ENCODE data around the gene STIM1.
A peak's percentile ranks its signal among the peaks of the same experiment; 100 is the strongest.

STIM1 gene

DNA sequence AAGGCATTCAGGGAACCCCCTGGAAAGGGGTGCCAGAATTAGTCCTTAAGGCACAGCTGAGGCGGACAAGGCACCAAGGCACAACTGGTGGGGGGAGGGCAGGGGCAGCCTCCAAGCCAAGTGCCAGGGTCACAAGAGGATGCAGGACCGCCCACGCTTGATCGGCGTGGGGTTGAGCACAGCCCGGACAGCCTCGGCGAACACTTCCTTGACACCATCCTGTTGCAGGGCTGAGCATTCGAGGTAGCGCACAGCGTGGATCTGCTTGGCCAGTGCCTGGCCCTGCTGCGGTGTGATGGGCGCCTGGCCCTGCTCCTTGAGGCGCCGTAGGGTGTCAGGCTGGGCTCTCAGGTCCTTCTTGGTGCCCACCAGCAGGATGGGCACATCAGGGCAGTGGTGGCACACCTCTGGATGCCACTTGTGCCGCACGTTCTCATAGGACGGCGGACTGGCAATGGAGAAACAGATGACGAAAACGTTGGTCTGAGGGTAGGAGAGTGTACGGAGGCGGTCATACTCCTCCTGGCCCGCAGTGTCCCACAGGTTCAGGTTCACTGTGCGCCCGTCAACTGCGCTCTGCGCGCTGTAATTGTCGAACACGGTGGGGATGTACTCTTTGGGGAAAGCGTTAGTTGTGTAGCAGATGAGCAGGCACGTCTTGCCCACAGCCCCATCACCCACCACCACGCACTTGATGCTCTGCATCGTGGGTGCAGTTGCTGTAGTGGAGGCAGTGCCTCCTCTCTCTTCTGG lies 27.9 kb upstream of the STIM1 start:
- FAIRE-seq: no peak

DNA sequence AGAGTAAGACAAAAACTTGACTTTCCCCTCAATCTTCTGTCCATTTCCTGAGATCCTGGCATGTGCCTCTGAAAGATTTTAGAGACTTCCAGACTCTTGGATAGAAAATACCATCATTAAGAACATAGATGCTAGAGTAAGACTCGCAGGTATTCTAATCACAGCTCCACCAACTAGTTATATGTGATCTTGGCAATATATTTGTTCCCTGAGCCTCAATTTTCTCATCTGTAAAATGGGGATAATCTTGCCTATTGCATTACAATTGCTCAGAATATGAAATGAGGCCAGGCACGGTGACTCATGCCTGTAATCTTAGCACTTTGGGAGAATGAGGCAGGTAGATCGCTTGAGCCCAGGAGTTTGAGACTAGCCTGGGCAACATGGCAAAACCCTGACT lies 25.4 kb upstream of the STIM1 start:
- DNase-seq (ENCODE audit: insufficient read length, low spot score): no peak
- FAIRE-seq: no peak

More for the DNA sequence above, 27.9 kb upstream of the STIM1 start:
- no peak for DNase-seq (ENCODE audit: insufficient read length, low spot score)

DNA sequence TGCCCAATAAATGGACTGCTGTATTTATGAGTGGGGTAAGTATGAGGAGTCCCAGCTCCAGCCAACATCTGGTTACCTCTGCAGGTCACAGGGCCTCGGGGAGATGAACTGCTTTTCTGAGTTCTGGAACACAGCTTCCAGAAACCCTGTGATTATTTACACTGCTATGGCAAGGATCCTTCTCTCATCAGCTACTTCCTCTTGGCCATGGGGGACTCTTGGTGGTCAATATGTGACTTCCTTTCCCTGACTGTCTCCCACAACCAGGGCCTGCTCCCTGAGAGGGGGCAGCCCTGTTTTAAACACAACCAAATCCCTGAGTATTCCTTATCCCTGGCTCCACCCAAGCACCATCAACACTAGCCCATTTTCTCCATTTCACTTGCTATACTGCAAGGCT lies 24.7 kb upstream of the STIM1 start:
- FAIRE-seq: no peak
- DNase-seq (ENCODE audit: insufficient read length, low spot score): no peak

DNA sequence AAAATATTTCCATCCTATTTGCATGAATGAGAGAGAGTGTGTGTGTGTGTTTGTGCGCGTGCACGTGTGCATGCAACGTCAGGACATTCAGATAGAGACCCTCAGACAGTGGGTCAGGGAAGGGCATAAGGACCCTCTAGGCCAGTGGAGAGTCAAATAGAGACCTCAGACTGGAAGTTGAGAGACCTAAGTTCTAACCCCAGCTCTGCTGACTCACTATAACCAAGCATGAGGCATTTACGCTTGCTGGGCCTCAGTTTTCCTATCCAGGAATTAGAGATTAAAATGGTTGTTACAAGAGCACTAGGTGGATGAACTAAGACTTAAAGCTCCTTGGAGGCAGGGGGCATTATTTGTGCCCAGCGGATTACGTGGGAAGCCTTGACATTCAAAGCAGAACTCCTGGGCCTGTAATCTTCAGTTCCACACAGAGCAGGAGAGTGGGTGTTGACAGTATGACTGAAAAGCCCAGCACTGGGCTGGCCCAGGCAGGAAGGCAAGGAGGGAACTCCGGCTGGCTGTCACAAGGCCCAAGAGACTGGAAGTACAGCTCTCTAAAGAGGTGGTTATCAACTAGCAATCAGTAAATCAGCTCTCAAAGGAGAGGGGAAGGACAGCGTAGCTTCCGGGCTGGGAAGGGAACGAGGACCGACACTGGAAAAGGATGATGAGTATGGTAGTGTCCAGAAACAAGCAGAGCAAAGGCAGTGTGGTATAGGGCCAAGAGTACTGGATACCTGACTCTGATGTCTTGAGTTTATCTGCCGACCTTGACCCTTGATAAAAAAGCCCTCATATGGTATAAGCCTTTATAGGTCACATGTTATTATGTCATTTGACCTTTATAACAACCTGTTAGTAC lies 23.9 kb upstream of the STIM1 start:
- DNase-seq (ENCODE audit: insufficient read length, low spot score): no peak
- no peak for FAIRE-seq

DNA sequence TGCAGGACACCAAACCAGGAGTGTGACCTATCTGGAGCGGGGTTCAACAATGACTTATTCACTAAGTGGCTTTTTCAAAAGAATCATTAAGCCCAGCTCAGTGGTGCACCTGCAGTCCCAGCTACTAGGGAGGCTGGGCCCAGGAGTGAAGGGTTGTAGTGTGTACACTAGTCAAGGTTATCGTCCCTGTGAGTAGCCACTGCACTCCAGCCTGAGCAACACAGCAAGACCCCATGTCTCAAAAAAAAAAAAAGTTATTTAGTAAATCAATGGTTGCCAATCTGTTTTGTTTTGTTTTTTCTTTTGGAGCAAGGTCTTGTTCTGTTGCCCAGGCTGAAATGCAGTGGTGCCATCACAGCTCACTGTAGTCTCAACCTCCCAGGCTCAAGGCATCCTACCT lies 22.6 kb upstream of the STIM1 start:
- no peak for DNase-seq (ENCODE audit: insufficient read length, low spot score)
- no peak for FAIRE-seq

DNA sequence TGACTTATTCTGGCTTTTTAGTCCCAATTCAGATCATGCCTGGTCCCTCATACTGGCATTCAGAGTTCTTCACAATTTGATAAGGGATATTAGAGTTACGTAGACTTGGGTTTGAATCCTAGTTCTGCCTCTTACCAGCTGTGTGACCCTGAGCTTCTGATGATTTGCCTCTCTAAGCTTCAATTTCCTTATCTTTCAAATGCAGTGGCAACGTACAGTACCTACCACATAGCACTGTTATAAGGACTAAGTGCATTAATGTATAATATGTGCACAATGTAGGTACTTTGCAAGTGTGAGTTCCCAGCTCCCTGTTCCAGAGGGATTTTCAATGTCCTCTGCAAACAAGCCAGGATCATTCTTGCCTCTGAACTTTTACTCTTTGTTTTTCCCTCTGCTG lies 22.0 kb upstream of the STIM1 start:
- peak; percentile 73 for FAIRE-seq
- DNase-seq (ENCODE audit: insufficient read length, low spot score): no peak

DNA sequence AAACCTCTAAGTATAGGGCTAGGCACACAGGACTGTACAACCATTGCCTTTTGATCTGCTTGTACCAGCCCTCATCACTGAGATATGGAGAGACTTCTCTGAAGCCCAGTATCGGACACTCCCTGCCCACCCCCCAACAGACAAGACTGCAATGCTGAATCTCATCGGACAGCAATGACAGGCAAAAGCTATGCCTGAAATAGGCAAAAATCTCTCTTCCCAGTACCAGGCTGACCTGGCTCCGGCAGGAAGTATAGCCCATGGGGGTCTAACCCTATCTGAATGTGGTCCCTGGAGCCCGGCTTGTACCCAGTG lies 21.2 kb upstream of the STIM1 start:
- no peak for FAIRE-seq

DNA sequence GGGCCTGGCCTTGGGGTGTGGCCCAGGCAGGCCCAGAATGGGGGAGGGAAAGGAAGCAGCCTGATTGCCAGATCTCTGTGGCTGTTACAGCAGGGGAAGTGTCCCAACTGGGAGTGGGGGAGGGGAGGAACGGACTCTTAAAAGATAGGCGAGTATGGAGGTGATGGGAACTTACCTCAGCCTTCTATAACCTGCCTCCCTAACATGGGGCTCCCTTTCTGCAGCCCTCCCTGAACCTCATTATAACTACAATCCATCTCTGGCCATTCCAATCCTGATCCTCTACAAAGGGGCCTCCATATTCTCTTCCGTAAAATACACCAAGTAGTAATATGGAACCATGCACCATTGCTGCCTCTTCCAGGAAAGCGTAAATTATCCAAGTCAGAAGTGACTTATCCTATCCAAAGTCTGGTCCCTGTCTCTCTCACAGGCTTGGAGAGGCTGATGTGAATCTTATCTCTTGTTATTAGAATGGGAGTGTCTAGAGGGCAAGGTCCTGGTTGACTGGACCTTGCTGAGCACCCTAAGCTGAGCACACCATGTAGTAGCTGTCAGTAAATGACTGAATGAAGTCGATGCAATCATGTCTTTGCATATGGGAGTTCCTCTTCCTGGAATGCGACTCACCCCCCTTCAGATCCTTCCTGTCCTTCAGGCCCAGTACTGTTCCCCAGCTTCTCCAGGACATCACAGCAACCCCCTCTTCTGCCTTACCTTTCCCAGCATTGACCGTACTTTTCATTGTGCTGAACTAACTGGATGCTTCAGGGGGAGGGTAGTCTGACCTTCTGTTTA lies 20.6 kb upstream of the STIM1 start:
- FAIRE-seq (no peak), DNase-seq (ENCODE audit: insufficient read length, low spot score) (no peak)

More for the DNA sequence above, 21.2 kb upstream of the STIM1 start:
- DNase-seq (ENCODE audit: insufficient read length, low spot score): no peak

DNA sequence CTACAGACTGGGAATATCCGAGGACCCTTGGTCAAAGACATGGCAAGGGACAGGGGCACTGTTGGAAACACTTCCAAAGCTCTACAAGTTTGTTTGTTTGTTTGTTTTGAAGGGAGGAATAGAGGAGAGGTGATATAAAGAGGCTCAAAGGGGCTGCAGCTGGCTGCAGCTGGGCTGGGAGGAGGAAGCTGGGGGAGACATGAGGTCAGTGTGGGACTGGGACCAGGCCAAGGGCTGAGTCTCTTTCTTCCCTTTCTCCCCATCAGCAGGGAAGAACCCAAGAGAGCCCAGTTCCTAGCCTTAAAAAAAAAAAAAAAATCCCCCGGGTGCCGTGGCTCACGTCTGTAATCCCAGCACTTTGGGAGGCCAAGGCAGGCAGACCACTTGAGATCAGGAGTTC lies 19.7 kb upstream of the STIM1 start:
- DNase-seq (ENCODE audit: insufficient read length, low spot score) (no peak), FAIRE-seq (no peak)

DNA sequence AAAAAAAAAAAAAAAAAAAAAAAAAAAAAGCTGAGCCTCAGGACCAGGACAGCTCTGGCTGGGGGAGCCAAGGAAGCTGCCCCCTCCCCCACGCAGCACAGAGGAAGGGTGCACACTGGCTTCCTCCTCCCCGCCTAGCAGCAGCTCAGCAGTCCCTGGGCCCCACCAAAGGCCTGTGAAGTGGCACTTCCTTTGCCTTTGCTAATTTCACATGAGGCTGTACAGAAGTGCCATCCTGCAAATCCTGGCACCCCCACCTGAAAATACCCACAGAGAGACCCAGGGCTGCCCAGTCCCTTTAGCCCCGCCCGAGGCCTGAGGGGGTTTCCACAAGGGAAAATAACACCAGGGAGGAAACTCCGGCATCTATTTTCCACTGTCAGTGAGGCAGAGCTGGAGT lies 18.6 kb upstream of the STIM1 start:
- DNase-seq (ENCODE audit: insufficient read length, low spot score): no peak
- FAIRE-seq: no peak

DNA sequence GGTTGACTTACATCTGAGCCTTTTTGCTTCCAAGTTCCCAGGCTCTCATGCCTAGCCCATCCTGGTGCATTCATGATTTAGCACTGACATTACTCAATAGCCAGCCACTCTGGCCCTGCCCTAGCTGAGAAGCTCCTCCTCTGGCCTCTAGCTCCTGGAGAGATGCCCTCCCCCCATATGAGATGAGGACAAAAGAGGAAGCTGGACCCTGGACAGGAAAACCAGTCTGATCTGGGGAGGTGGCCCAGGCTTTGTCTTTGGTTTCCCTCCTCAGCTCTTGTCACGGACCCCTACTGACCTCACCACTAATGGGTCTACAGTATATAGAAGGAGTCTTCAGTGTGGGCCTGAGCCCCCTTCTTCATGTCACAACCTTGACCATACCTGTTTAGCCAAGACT lies 17.7 kb upstream of the STIM1 start:
- FAIRE-seq (peak; percentile 68), DNase-seq (ENCODE audit: insufficient read length, low spot score) (no peak)

DNA sequence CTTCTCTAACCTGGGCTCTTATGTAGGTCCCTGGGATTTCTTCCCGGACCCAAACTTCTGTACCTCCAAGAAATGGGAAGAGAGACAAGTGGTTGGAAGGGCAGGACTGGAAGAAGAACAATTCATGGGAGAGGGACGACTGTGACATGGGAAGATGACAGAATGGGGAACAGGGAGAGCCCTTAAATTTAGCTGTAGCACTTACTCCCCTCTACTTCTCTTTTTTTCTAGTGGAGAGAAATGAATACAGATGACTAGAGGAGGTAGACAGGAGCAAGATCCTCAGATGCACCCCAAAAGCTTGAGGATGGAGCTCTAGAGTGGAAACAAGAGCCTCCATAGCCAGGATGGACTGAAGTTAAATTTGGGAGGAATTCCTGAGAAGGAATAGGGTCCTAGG lies 17.0 kb upstream of the STIM1 start:
- DNase-seq (ENCODE audit: insufficient read length, low spot score) (no peak), FAIRE-seq (no peak)

DNA sequence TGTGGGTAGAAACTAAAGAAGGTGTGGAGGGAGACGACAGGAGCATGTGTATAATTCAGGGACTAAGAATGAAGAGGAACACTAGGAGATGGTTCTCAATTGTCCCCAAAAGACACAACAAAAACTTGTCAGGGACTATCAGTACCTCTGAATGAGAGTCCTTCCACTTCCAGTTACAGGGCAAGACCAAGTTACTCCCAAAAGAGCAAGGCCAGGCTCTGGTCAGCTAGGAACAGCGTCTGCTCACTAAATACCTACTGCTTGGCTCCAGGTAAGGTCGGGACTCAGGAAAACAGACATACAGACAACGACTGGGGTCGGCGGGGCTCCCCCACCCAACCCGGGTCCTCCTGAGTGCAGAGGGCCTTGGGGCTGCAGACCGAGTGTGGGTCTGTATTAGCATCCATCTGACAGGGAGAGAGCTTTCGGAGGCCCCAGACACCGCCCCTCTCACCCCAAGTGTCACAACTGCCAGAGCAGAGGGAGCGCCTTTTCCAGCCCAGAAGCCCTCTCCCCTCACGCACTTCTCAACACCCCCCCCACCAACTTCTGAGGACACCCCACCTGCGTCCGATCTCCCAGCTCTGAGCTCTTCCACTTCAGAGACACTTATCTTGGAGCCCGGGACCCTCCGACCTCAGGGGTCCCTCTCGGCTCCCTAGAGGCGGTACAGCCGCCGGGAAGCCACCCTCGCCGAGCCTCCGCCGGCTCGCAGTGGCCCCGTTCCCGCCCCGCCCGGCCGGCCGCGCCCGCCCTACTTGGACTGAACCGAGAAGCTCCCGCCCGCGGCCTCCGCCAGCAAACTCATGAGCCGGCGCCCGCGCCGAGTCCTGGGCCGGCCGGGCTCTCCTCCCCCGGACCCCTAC lies 15.2 kb upstream of the STIM1 start:
- FAIRE-seq: no peak
- no peak for DNase-seq (ENCODE audit: insufficient read length, low spot score)

DNA sequence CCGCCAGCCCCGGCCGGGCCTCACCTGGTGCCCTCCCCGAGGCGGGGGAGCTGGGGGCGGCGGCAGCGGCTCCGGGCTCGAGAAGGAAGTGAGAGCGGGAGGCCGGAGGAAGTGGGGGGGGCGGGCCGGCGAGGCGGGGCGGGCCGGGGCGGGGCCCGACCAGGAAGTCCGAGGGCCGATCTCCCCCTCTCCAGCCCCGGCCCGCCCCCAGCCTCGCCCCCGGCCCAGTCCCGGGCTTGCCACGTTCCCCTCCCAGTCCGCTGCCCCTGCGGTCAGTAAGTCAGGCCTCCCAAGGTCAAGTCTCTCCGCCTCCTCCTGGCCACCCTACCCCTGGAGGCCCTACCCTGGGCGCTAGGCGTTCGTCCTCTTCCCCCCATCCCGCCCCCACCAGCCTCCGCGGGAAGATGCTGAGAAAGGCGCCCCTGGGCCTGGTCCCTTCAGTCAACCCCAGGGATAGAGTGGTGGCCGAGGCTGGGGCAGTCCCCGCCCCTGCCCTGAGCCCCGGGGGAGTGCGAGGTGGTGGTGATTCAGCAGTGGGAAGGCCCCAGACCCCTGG lies 14.5 kb upstream of the STIM1 start, which contains the start of gene RHOG:
TSS of gene RHOG (minus strand) at position 90 of the 556 bp plus-strand sequence. CDS start 12,821 bp downstream, outside the sequence.
- peak; percentile 71 for DNase-seq (ENCODE audit: insufficient read length, low spot score)
- no peak for FAIRE-seq

DNA sequence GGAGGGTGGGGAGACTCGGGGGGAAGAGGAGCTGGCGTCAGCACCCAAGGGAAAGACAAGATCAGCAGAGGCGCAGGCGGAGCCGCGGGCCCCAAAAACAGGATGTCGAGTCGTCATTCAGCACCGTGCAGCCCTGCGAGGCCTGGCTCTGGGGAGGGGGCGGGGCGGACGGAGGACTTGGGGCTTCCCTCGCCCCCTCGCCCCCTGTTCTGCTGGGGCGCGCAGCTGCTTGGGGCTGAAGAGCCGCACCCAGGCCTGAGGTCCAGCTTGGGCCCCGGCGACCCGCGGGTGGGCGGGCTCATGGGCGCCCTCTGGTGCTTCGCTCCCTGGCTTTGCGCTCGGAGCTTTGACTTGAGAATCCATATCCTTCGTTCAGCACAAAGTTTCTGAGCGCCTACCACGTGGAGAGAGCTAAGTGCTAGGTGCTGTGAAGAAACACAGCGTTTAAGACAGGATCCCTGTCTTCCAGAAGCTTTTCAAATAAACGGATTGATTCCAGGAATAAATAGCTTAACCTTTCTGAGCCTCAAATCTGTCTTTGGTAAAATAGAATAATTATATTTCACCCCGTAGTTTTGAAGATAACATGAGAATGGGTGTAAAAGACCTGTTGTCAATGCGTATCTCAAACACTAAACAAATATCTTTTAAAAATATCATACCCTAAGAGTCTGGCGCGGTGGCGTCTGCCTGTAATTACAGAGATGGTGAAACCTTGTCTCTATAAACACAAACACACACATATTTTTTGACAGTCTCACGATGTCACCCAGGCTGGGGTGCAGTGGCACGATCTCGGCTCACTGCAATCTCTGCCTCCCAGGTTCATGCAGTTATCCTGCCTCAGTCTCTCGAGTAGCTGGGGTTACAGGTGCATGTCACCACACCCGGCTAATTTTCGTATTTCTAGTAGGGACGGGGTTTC lies 13.8 kb upstream of the STIM1 start:
- peak; percentile 88 for FAIRE-seq
- peak; percentile 44 for DNase-seq (ENCODE audit: insufficient read length, low spot score)

DNA sequence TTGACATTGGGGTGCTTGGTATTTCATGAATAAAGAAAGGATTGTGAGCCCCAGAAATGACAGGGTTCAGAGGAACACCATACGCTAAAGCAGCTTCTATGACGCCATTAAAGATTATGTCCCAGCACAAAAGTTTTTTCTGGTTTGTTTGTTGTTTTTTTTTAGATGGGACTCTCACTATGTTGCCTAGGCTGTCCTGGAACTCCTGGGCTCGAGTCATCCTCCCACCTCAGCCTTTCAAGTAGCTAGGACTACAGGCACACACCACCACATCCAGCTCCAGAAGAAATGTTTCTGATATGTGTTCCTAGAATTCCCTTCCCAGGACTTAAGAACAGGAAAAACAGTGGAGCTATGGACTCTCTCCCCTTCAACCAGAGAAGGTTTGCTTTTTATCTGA lies 12.1 kb upstream of the STIM1 start:
- DNase-seq (ENCODE audit: insufficient read length, low spot score): no peak
- no peak for FAIRE-seq

DNA sequence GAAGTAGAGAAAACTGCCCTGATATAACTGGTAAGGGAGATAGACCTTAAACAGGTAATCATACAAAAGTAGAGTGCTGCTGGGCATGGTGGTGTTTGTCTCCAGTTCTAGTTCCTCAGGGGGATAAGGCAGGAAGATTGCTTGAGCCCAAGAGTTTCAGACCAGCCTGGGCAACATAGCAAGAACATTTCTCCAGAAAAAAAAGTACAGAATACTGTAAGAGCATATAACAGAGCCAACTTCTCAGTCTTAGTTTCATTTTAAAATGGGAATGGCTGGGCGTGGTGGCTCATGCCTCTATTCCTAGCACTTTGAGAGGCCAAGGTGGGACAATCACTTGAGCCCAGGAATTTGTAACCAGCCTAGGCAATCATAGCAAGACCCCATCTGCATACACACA lies 10.2 kb upstream of the STIM1 start:
- no peak for FAIRE-seq

DNA sequence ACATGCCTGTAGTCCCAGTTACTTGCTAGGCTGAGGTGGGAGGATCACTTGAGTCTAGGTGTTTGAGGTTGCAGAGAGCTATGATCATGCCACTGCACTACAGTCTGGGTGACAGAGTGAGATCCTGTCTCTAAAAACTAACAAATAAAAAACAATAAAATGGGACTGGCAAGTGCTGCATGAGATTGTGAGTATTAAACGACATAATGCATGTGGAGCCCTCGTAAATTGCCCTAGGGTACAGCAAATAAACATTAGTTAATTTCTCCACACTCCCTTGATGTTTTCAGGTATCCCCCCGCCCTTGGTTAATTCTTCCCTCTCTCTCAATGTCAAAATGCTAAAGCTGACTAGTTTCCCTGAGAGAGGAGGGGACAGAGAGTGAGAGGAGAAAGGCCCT lies 9.8 kb upstream of the STIM1 start:
- DNase-seq (ENCODE audit: insufficient read length, low spot score): no peak
- FAIRE-seq: no peak

More for the DNA sequence above, 10.2 kb upstream of the STIM1 start:
- no peak for DNase-seq (ENCODE audit: insufficient read length, low spot score)

DNA sequence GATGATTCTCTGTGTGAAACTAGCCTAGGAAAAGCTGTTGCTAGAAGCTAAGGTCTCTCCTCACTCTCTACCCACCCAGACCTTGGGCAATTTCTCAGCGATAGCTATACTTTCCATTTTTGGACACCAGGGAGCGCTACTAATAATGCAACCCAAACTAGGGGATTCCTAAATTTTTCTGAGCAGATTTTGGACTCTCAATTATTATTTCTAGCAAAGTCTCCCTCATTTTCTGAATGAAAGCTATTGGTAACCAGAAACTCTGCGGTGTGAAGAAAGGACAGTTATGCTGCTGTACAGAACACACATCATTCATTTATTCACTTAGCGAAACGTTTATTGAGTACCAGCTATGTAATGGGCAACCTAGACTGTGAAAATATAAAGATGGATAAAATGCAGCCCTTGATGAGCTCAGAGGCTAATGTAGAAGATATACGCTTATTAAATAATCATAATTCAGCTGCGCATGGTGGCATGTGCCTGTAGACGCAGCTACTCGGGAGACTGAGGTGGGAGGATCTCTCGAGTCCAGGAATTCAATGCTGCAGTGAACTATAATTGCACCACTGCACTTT lies 6.1 kb upstream of the STIM1 start:
- peak; percentile 96 for FAIRE-seq
- no peak for DNase-seq (ENCODE audit: insufficient read length, low spot score)

Measured in GM19239 (cell line).